Cardiac muscle cell (in vitro differentiated cells and primary cell): ENCODE measurements around the gene SPAG7. TPM values are rescaled to one million over a fixed set of nuclear protein-coding genes. Genes with fewer than 3 reads are reported as not detected.

ENCODE experiments used
- DNase-seq, 2 donors: peaks; one replicate each; pipeline versions ENCODE4 v3.0.0 to v3.0.0-alpha.2; 2010 to 2017; ENCODE audit warnings: low read depth in 1 of 2, low spot score in 1 of 2
- H3K27ac ChIP-seq: fragments of 200-600 bp; sonication (generic); 2 replicates; pipeline ENCODE4 v1.5.1; 2016
- H3K27me3 ChIP-seq: fragments of 200-600 bp; sonication (generic); 2 replicates; pipeline ENCODE4 v1.6.0; 2016; ENCODE audit warnings: control low read depth
- H3K36me3 ChIP-seq: fragments of 200-600 bp; sonication (generic); 2 replicates; pipeline ENCODE4 v1.5.1; 2016; ENCODE audit warnings: control low read depth
- H3K4me1 ChIP-seq: fragments of 200-600 bp; sonication (generic); 2 replicates; pipeline ENCODE4 v1.8.1; 2017; ENCODE audit warnings: low read depth, mild to moderate bottlenecking, mixed run types
- H3K4me3 ChIP-seq: fragments of 200-600 bp; sonication (generic); 2 replicates; pipeline ENCODE4 v1.5.1; 2016; ENCODE audit warnings: mild to moderate bottlenecking
- H3K9me3 ChIP-seq: fragments of 200-600 bp; sonication (generic); 2 replicates; pipeline ENCODE4 v1.5.1; 2017; ENCODE audit warnings: low read depth, mild to moderate bottlenecking, control low read depth
- polyA plus RNA-seq: library from polyadenylated mRNA; unstranded; fragments of >200 nt; fragmentation: Nextera tagmentation; extraction: Ambion mirVana; gene quantifications from 2 replicates; pipeline ENCODE4 v1.2.1, GENCODE V29; 2016
- total RNA-seq: library from RNA; depleted of rRNA; stranded (reverse); fragments of >200 nt; gene quantifications from 2 replicates; pipeline ENCODE4 v1.2.3, GENCODE V29; 2016
- TF ChIP-seq, protein P1 (sequence below): IDR thresholded peaks from 2 replicates; pipeline ENCODE4 v1.5.1; 2012; ENCODE audit warnings: low read depth, mild to moderate bottlenecking, low read length

Gene SPAG7
- total and polyA plus RNA-seq, 2 experiments from 2014 or later = 227 to 399 TPM

DNA sequence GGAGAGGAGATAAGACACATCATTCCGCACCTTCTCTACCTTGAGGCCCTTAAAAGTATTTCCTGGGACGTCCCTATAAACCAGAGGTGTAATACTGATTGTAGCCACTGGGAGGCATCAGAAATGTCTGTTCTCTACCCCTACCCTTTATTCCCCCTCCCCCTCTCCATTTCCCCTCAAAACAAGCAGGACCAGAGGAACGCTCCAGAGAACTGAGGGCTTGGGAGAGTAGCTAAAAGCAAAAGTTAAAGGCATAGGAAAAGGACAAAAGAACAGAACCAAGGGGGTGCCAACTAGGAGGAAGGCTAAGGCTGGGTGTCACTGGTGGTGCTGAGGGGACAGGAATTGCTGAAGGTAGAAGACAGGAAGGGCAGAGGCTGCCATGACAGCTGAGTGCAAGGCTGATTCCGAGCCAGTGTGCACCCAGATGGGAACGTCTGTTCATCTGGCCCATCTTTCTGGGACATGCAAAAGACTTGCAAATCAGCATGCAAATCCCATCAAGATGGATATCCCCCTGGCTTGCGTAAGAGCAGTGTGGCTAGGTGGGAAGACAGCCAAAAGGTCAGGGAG is 13.1 kb upstream of the SPAG7 start:
- TF ChIP-seq, protein P1, sequence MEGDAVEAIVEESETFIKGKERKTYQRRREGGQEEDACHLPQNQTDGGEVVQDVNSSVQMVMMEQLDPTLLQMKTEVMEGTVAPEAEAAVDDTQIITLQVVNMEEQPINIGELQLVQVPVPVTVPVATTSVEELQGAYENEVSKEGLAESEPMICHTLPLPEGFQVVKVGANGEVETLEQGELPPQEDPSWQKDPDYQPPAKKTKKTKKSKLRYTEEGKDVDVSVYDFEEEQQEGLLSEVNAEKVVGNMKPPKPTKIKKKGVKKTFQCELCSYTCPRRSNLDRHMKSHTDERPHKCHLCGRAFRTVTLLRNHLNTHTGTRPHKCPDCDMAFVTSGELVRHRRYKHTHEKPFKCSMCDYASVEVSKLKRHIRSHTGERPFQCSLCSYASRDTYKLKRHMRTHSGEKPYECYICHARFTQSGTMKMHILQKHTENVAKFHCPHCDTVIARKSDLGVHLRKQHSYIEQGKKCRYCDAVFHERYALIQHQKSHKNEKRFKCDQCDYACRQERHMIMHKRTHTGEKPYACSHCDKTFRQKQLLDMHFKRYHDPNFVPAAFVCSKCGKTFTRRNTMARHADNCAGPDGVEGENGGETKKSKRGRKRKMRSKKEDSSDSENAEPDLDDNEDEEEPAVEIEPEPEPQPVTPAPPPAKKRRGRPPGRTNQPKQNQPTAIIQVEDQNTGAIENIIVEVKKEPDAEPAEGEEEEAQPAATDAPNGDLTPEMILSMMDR = peak; percentile 72
- peak; percentile 76 to 87 for DNase-seq
- H3K36me3 ChIP-seq = peaks cover 6% of the 10 kb centered on the region
- no peaks in the 10 kb centered on the region for H3K27me3 ChIP-seq
- no peak overlapping the region for H3K4me3 ChIP-seq
- H3K9me3 ChIP-seq = no peaks in the 10 kb centered on the region
- H3K4me1 ChIP-seq = peaks cover 5% of the 10 kb centered on the region
- H3K27ac ChIP-seq = no peak overlapping the region

DNA sequence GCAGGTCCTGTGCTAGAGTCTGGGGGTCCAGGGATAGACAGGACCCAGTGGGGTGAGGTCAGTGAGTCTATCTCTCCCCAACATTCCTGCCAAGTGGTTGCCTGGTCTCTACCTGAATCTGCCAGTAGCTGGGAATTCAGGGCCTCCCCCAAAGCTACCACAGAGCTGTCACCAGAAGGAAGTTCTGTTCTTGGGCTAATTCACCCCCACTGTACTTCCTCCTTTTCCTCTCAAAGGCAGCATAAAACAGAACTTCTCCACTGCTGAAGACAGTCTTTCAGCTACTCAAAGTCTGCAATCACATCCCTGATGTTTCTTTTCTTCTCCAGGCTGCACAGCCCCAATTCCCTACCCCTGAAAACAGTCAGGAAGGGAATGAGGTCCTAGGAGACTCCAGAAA is 11.1 kb upstream of the SPAG7 start:
- Histone ChIP-seq H3K27ac (no peak overlapping the region), H3K4me3 (no peak overlapping the region), H3K27me3 (no peaks in the 10 kb centered on the region), H3K9me3 (no peaks in the 10 kb centered on the region), H3K4me1 (peaks cover 10% of the 10 kb centered on the region), H3K36me3 (peaks cover 6% of the 10 kb centered on the region)
- TF ChIP-seq, protein P1 = no peak
- no peak for DNase-seq

DNA sequence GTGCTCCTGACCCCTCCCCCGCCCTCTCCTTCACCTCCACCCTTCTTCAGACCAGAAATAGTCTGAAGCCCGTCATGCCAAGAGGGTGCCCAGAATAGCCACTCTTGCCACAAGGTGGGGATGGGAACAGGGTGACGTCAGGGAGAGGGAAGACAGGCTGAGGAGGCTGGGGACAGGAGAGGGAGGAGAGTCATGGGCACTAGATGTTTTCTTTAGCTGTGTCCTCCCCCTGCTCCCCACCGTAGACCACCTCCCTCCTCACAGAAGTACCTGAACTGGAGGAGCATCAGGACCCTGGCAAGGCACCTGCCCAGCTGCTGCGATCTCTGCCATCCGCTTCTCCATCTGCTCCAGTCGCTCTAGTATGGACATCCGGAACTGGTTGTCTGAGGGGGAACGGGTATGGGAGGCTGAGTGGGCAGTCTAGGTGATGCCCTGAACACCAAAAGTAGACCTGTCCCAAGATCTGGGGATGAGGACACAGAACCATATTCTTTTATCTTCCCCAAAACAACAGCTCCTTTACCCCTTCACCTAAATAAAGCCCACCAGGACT is 6.6 kb upstream of the SPAG7 start:
- no peak overlapping the region for H3K27ac ChIP-seq
- no peaks in the 10 kb centered on the region for H3K9me3 ChIP-seq
- no peak overlapping the region for H3K4me3 ChIP-seq
- no peaks in the 10 kb centered on the region for H3K27me3 ChIP-seq
- TF ChIP-seq, protein P1 = no peak
- H3K4me1 ChIP-seq = peaks cover 17% of the 10 kb centered on the region
- peak in 1 of 2 donors; percentile 54 for DNase-seq
- peaks cover 6% of the 10 kb centered on the region for H3K36me3 ChIP-seq

DNA sequence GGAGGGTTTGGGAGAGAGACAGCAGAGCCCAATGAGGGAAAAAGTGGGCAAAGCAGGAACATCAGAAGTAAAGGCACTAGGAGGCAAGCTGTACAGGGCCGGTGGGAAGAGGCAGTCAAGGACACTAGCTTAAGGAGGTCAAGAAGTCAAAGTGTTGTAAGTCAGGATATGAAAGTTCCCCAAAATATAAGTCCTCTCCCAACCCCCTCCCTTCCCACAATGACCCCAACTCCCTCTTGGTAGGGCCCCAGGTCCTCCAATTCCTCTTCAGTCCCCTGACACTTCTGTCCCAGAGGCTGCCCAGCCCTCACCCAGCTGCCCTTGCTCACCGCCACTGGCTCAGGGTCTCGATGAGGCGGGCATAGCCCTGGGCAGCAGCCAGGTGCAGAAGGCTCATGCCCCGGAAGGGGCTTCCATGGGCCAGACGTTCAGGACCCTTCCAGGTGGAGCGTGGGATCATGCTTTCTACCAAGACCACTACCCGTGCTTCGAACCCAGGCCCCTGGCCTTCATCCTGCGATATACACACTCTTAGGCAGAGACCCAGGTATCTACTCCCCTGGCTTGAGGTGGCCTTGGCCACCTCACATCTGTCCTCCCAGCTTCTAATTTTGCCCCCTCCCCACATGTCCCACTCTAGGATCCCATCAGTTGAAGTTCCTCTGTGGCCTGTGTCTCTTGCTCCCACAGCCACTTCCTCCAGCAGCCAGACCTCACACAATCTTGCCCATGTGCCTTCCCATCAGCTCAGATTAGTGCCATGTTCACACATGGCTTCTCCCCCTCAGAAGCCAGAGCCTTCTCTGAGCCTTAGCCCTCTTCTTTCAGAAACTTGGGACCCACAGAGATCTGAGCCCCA is 5.9 kb upstream of the SPAG7 start:
- Histone ChIP-seq H3K27me3 (no peaks in the 10 kb centered on the region), H3K9me3 (no peaks in the 10 kb centered on the region), H3K27ac (no peak overlapping the region), H3K4me1 (peaks cover 24% of the 10 kb centered on the region), H3K4me3 (no peak overlapping the region), H3K36me3 (peaks cover 6% of the 10 kb centered on the region)
- TF ChIP-seq, protein P1 = no peak
- no peak for DNase-seq

DNA sequence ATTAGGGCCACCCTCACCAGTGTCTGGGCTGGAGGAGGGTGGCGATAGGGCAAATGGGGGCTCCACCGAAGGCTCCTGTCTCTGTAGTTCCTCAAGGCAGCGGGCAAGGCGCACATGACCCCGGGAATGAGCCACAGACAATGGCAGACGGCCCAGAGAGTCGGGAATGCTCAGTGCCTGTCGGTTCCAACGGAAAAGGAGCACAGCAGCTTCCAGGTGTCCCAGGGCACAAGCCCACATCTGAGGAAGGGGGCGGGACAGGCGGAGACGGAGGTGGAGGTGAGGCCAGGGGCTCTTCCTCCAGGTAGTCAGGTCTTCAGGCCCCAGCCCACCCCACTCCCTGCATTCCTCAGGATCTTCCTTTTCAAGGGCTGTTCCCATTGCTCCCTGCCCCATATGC is 5.1 kb upstream of the SPAG7 start:
- H3K4me3 ChIP-seq = no peak overlapping the region
- DNase-seq = no peak
- peaks cover 6% of the 10 kb centered on the region for H3K36me3 ChIP-seq
- no peak overlapping the region for H3K27ac ChIP-seq
- no peaks in the 10 kb centered on the region for H3K27me3 ChIP-seq
- H3K4me1 ChIP-seq = peaks cover 24% of the 10 kb centered on the region
- TF ChIP-seq, protein P1 = no peak
- H3K9me3 ChIP-seq = no peaks in the 10 kb centered on the region
